CD4-positive, alpha-beta T cell treated with Interleukin-17A for 1 hour (primary cell): Measurements from ENCODE around the gene PYGB.
"Not testable (repeated sequence)": the region's sequence is repeated elsewhere in the genome, so short reads cannot be mapped to it uniquely, and the experiment has no call there.

Experiments
- DNase-seq: peaks from one replicate; pipeline ENCODE4 v3.0.0-alpha.2; 2020

PYGB gene

DNA sequence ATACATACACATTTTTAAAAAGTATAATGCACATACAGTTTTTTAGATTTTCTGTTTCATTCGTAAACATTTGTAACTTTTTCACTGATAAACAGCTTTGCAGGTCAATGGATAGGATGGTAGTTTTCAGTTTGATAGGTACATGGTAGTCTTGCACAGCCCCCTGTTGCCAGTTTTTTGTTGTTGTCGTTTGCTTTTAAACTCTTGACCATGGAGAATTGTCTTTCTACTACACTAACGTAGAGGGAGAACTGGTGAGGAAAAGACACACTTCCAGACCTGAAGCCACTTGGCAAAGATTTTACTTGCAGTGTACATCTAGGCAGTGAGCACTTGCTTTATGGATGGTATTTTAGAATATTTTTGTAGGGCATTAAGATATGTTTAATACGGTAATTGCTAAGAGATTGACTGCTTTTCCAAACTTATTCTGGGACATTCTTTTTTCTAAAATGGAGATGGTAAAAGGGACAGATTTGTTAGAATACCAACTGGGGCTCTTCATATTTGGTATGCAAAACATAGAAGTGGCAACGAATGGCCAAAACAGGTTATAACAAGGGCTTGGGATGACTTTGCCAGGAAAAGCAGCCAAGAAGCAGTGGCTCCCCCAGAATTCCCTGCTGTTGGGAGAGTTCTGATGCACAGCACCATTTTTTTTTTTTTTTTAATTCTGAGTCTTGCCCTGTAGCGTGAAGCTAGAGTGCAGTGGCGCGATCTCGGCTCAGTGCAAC is 1.5 kb downstream of the PYGB start:
- no peak for DNase-seq

DNA sequence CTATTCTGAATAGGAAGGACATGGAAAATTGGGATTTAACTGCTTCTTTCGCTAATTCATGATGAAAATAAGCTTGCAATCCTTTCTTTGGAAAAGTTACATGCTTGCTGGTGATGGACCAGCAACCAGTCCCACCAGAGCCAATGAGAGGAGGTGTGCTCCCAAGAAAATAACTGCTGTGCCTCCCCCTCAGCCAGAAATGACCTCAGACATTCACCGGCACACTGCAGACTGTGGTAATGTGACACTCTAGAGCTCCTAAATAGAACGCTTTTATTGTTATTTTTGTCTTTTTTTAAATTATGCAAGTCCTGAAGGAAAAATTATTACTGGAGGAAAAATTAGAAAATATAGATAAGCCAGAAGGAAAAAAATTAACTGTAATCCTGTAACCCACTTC is 2.6 kb downstream of the PYGB start:
- DNase-seq: no peak

DNA sequence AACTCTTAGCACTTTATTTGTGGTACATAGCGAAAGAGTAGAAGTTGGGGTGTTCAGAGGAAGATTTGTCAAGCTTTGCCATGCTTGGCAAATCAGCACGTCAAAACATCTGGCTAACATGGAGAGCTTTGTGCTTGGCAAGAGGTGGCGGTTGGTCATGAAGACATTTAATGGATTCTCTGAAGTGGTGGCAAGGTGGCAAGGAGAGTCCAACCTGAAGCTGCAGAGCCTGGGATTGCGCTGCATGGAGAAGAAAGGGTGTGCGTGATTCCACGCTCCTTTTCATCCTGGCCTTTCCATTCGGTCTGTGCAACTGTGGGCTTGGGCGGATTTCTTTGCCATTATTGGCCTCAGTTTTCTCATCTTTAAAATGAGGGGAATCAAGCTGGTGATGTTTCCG is 3.1 kb downstream of the PYGB start:
- DNase-seq: no peak

DNA sequence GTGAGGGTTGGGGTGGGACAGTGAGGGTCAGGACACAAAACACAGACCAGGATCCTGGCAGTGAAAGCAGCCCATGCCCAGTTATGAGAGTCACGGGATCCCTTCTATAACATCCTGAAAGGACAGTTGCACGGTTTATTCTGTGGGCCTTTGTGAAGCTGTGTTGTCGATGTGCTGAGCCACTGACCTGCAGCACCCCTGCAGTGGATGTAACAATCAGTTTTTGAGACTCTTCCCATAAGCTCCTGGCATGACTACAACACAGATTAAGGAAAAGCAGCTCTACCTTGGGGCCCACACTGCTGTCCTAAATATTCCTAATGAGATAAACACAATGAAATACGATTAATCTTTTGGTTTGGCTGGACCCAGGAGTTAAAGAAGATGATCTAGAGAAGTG is 3.7 kb downstream of the PYGB start:
- DNase-seq: no peak

DNA sequence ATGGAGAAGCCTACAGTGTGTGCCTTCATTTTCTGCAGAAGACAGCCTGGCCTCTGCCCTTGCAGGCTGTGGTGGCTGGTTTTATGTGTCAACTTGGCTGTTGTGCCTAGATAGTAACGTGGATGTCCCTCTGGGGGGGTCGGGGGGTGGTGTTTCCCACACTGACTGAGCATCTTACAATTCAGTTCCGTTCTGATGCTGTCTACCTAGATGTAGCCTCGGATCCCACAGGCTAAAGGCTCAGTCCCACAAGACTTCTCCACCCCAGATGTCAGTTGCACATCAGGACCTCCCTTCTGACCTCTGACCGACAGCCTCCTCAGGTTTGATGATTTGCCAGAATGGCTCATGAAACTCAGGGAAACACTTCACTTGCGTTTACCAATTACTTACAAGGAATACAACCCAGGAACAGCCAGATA is 4.4 kb downstream of the PYGB start:
- DNase-seq: no peak

DNA sequence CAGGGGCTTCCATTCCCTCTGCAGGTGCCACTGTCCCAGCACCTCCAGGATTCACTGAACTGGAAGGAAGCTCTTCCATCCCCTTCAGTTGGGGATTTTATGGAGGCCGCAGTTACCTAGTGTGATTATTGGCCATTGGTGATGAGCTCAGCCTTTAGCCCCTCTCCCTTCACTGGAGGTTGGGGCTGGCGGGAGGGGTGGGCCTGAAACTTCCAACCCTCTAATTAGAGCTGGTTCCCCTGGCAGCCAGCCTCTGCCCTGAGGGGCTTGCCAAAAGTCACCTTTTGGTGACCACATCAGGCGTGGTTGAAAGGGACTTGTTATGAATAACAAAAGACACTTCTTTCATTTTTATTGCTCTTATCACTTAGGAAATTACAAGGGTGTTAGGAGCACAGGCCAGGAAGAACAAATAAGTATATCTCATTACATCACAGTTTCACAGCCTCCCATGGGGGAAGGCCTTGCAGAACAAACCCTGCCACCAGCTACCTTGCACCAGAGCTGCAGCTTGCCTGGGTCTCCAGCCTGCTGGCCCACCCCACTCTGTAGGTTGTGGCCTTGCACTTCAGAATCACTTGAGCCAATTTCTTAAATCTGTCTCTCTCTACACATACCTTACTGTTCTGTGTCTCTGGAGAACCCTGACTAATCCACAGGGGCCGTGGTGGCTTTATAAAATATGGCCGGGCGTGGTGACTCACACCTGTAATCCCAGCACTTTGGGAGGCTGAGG is 5.0 kb downstream of the PYGB start:
- DNase-seq: no peak

DNA sequence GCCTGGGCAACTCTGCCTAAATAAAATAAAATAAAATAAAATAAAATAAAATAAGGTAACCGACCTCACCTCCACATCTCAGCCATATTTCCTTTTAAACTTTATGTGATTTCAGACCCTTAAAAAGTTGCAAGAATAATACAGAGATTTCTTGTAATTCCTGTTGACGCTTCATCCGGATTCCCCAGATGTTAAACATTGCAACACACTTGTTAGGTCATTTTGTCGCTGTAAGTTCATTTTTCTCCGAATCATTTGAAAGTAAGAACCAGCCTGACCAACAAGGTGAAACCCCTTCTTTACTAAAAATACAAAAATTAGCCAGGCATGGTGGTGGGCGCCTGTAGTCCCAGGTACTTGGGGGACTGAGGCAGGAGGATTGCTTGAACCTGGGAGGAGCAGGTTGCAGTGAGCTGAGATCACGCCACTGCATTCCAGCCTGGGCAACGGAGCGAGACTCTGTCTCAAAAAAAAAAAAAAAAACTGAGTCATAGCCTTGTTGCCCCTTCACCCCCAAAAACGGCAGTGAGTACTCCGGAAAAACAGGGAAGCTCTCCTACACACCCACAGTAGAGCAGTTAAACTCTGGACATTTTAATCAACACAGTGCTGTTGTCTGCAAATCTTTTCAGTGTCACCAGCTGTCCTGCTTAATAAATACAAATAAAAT is 5.9 kb downstream of the PYGB start:
- DNase-seq: no peak

DNA sequence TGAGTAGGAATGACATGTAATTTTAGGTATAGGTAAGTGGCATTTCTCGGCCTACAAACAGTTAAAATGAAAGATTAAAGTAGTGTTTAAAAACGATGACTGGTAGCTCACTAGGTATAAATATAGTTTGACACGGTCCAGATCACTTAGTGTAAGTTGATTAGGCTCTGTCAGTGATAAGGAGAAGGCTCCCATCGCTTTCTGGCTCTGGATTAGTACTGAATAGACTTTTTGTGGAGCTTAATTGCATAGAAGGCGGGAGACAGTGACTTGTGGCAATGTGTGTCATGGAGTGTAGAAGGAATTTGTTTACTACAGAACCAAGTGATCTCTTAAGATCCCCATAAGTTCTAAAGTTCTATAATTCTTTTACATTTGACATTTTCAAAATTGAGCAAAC is 6.7 kb downstream of the PYGB start:
- no peak for DNase-seq

DNA sequence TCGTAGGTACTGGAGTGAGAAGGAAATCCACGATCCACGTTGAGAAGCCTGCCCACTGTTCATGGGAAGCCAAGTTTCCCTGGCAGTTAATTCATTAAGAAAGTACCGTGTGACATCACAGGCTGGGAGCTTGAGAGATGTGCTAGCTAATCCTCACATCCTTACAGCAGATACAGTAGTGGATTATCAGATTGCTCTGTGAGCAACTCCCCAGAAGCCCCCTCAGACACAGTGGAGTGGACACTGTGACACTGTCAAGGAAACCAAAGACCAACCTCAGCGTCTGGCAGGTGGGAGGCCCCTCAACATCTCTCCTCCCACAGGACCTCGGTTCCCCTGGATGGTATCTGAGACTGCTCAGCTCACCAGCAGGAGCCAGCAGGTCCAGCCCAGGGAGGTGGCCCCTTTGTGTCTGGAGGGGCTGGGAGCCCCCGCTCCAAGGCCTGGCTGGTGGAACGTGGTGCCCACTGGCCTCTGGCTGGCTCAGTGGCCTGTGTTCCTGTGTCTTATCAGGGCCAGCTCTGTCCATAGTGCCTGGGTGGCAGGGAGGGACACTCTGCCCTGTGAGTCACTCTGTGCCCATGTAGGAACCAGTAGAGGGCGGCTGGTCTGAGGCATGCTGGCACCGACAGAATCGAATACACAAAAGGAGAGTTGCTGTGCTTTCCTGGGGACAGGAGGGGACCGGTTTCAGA is 7.2 kb downstream of the PYGB start:
- no peak for DNase-seq

DNA sequence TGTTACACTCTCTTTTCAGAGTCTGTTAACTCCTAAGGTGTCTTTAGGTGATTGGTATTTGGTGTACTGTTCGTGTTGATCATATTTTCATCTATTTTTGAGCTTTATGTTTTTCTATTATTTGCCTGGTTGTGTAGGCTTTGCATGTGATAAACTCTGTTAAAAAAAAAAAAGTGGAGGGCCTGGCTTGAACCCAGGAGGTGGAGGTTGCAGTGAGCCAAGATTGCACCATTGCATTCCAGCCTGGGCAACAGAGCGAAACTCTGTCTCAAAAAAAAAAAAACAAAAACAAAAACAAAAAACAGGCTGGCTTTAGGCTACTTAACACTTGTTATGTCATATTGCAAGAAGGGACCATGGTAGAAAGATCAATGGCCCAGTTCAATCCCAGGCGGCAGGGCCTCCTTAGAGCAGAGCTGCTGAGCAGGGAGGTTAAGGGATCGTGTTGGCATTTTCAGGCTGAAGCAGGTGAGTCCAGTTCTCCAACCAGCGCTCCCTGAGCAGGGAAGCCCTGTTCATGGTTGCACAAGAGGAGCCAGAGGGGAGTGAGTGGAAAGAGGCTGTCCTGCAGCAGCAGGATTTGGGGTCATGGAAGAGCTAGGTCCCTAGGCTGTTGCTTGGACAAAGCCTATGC is 8.5 kb downstream of the PYGB start:
- no peak for DNase-seq

DNA sequence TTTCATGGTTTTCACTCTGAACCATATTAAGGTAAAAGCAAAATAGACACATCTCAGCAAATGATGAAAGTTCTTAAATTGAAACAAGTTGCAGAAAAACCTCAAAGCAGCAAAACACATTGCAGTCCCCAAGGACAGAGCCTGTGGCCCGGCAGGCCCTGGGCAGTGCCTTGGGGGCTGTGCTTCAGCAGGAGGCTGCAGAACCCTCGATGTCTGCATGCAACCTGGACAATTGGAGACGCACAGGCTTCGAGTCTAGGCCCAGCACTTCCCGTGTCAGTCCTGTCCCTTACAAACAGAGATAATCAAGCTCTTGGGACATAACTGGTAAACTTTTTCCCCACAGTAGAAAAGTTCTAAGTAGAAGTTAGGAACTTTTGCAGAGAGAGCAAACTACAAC is 9.2 kb downstream of the PYGB start:
- no peak for DNase-seq

DNA sequence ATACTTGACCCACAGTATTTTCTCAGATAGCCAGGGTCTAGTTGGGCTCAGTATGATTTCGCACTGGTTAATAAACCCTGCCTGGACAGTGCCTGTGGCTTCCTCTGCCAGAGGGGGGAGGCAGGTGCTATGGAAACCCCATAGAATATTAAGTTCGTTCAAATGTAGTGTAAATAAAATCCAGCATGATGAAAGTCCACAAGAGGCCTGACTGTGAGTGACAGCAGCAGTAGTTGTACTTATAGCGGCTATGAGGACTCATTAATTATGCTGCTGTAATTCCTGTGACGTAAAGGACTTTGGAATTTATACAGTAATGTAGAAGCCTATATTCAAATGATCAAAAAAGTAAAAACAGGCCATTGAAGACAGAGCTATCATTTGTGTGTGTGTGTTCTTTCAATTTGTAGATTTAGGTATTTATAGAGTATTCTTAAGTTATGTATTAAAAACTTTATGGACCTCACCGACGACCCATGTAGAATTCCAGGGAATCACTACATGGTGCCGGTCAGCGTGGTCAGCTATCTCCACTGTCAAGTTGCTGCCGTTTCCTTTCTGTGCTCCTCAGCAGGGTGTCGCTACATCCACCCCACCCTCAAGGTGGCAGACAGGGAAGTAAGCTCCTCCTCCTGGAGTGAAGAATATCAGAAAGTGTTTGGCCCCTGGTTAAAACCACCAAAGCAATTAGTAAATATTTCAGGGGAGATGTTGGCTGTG is 10.0 kb downstream of the PYGB start:
- DNase-seq: no peak

DNA sequence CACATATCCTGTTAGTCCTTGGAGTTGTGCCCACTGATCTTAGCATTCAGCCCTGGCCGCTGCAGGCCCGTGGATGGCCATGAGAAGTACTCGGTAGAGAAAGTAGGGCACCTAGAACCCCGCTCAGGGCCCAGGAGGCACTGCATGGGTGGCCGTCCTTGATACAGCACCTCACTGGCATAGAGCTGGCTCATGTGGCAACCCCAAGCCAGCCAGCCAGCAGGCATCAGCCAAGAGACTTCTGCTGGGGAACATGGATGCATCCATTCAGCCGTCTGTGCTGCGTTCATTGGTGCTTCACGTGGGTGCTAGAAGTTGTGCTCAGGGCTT is 10.6 kb downstream of the PYGB start:
- no peak for DNase-seq

DNA sequence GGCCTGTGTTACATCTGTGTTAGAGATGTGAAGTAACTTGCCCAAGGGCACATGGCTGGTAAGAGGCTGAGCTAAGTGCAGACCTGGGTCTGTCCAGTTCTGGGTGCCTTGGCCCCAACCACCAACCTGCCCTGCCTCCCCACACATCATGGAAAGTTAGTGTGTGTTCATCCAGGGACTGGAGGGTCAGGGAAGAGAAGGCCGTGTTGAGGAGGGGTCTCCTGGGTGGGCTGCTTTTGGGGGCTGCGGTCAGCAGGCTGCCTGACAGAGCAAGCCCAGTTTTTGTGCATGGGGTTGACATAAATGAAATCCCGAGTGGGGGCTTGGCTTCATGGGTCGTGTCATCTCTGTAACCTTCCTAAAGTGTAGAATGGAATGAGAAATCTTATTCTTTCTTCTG is 10.9 kb downstream of the PYGB start:
- no peak for DNase-seq

DNA sequence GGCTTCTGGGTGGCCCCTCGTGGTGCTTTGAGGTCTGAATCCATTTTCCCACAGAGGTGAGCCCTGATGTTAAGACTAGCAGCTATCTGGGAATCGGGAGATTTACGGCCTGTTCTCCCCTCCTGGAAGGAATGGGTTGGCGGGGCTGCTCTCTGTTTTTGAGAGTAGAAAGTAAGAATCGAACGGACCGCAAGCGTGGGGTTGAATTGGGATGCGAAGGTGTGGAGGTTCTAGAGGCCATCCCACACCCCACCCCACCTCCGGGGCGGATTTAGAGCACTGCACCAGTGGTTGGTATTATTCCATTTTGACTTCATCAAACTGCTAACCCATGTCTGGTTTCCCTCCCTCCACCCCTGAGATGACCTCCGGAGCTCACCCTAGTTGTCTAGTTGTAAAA is 11.5 kb downstream of the PYGB start:
- DNase-seq: no peak

DNA sequence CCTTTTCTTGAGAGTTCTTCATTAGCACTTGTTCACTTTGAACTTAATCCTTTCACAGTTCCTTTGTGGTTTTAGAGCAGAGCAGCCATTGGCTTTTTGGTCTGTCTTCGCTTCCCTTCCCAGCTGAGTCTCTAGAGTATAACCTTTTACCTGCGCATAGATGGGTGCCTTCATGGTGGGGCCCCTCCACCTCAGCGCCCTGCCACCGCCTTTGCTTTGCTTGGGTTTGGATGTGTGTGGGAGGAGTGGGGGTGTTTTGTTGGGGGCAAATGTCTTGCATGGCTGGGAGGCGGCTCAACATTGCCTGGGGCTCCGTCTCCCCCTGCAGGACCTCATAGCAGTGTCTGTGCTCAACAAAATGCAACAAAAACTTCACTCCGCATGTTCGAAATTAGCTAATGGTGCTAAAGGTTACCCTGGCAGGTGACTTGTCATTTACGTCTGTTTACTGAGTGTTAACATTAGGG is 11.9 kb downstream of the PYGB start:
- no peak for DNase-seq

DNA sequence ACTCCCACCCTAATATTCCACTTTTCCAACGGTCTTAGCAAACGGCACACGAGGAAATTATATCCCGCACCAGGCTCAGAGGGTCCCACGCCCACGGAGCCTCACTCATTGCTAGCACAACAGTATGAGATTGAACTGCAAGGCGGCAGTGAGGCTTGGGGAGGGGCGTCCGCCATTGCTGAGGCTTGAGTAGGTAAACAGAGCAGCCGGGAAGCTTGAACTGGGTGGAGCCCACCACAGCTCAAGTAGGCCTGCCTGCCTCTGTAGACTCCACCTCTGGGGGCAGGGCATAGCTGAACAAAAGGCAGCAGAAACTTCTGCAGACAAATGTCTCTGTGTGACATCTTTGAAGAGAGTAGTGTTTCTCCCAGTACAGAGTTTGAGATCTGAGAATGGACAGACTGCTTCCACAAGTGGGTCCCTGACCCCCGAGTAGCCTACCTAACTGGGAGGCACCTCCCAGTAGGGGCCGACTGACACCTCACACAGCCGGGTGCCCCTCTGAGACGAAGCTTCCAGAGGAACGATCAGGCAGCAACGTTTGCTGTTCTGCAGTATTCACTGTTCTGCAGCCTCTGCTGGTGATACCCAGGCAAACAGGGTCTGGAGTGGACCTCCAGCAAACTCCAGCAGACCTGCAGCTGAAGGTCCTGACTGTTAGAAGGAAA is 13.0 kb downstream of the PYGB start:
- DNase-seq: not testable (repeated sequence)

DNA sequence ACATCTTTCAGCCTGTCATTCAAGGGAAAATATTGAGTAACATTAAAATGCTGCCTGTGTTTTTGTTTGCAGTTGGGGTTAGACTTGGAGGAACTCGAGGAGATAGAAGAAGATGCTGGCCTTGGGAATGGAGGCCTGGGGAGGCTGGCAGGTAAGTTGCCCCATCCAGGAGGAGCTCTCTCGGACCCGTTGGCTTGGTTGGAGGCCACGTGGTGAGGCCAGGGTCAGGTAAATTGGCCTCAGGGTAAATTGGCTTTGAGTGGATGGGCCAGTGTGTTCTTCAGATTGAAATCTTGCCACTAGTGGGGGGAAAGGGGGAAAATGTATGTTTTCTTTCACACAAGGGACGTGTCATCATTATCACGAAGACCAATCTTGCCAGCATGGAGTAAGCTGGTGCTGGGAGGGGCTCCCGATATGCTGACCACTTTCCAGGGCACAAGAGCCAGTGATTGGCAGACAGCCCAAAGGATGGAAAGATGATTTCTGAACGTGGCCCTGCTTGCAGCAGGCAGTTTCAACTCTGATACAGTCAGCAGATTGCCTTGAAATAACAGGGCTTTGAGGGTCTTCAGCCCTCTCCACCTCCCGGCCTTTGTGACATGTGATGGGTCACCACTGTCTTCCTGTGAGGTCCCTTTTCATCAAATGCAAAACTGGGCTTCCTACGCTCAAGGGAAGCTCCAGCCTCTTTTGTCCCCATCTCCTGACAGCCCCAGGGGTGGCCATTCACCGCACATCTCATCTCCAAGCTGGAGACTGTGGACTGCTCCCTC is 21.4 kb downstream of the PYGB start:
- DNase-seq: no peak

DNA sequence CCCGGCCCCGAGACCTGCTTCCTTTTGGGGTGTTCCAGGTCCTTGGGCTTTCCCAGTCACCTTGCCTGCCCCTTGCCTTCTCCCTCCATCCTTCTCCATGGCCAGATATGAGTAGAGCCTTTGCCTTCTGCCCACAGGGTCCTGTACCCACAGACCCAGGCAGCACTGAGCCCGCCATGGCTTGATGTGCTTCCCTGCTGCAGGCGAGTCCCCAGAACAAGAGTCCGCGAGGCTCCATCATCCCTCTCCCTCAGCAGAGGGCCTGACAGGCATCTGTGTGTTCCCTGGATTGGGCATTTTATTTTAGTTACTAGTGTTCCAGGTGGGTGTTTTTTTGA is 21.9 kb downstream of the PYGB start:
- DNase-seq: no peak

DNA sequence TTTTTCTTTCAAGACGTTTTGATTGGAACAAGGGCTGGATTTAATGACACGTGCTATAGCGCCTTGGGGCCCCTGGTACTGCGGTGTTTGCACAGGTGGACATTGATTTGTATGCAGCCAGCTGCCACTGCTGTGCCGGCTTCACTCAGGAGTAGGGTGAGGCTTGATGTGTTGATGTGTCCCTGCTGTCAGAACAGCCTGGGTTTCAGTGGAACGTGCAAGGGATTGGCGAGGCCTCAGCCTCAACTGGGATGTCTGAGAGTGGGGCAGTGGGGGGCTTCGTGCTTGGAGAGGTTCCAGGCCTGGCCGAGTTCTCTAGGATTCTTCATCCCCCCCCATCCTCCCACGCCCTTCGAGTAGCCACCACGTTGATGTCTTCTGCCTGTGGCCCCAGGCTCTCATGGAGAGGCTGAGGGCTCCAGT is 23.0 kb downstream of the PYGB start:
- DNase-seq: no peak
